K562 (cell line): Measurements from ENCODE around the gene LANCL1. TPM values are rescaled to one million over a fixed set of nuclear protein-coding genes. Genes with fewer than 3 reads are reported as not detected.
A peak's percentile ranks its signal among the peaks of the same experiment; 100 is the strongest.

Experiments used
- CREM ChIP-seq: IDR thresholded peaks from 2 replicates; pipeline ENCODE4 v1.6.1; 2014; ENCODE audit warnings: antibody characterized with exemption, low read depth
- CXXC5 ChIP-seq: fragments of 250-450 bp; sonication (Bioruptor Pico); IDR thresholded peaks from 2 replicates; pipeline ENCODE4 v1.8.0; 2022; ENCODE audit warnings: inconsistent platforms, mild to moderate bottlenecking, moderate library complexity
- NBN ChIP-seq: fragments of 450-650 bp; IDR thresholded peaks from 2 replicates; pipeline ENCODE4 v1.6.1; 2016; ENCODE audit warnings: low read depth, mild to moderate bottlenecking
- NR2C1 ChIP-seq, 2 experiments: fragments of 450-650 bp; IDR thresholded peaks; 2 replicates each; pipeline ENCODE4 v1.6.1; 2017; ENCODE audit warnings: mild to moderate bottlenecking in 2 of 2, antibody characterized with exemption in 1 of 2, inconsistent platforms in 1 of 2, missing compliant biosample characterization in 1 of 2, missing genetic modification characterization in 1 of 2
- RBM39 ChIP-seq: fragments of 200-400 bp; formaldehyde crosslinking; optimal IDR thresholded peaks from 2 replicates; pipeline ENCODE3; 2018; ENCODE audit warnings: low read depth, low read length
- SMAD4 ChIP-seq: fragments of 250-450 bp; sonication (Bioruptor Pico); conservative IDR thresholded peaks from 2 replicates; pipeline ENCODE4 v1.8.0; 2021; ENCODE audit warnings: inconsistent platforms, mild to moderate bottlenecking, moderate library complexity
- SRSF7 ChIP-seq: fragments of 200-400 bp; formaldehyde crosslinking; optimal IDR thresholded peaks from 2 replicates; pipeline ENCODE3; 2017; ENCODE audit warnings: mild to moderate bottlenecking, low read depth, low read length
- TAF1 ChIP-seq: IDR thresholded peaks from 2 replicates; pipeline ENCODE4 v1.6.1; 2011; ENCODE audit warnings: mild to moderate bottlenecking, low read length, moderate library complexity; ENCODE audit not compliant: insufficient read depth, control insufficient read depth, severe bottlenecking; ENCODE audit errors: extremely low read depth
- TAF9B ChIP-seq: fragments of 450-650 bp; IDR thresholded peaks from 2 replicates; pipeline ENCODE4 v1.6.1; 2018; ENCODE audit warnings: mild to moderate bottlenecking; ENCODE audit not compliant: partially characterized antibody
- XRCC3 ChIP-seq: fragments of 450-650 bp; IDR thresholded peaks from 2 replicates; pipeline ENCODE4 v1.6.1; 2017; ENCODE audit warnings: mild to moderate bottlenecking, moderate library complexity
- ZNF184 ChIP-seq: sonication (generic); formaldehyde crosslinking; IDR thresholded peaks from 2 replicates; pipeline ENCODE4 v1.5.0; 2020; ENCODE audit warnings: missing genetic modification reagents
- polyA plus RNA-seq, 8 experiments: library from polyadenylated mRNA; depleted of rRNA in 4 of 8; stranded (reverse) in 5 of 8; unstranded in 3 of 8; fragments of >200 nt; fragmentation: Nextera tagmentation in 2 of 8; fragmentation: Illumina TruSeq in 1 of 8; extraction: Ambion mirVana in 2 of 8; extraction: Trizol in 1 of 8; gene quantifications; 2 replicates each; pipeline versions ENCODE4 v1.2.1 to v1.2.3, GENCODE V29; 2011 to 2014; ENCODE audit warnings: inconsistent platforms in 1 of 8, missing spikeins in 1 of 8
- total RNA-seq, 7 experiments: library from RNA; depleted of rRNA in 6 of 7; stranded (reverse); fragments of >200 nt in 6 of 7; fragmentation: Illumina TruSeq in 2 of 7; extraction: Trizol in 2 of 7; gene quantifications; 2 replicates each; pipeline versions ENCODE4 v1.2.1 to v1.2.3, GENCODE V29; 2011 to 2021; ENCODE audit warnings: low replicate concordance in 1 of 7
- TF ChIP-seq, protein P1 (sequence below), 2 experiments: IDR thresholded peaks; 2 replicates each; pipeline ENCODE4 v1.6.1; 2011; ENCODE audit warnings: borderline replicate concordance in 1 of 2, control low read depth in 1 of 2, low read depth in 1 of 2, low read length in 1 of 2, mild to moderate bottlenecking in 1 of 2, mixed read lengths in 1 of 2, moderate library complexity in 1 of 2; ENCODE audit not compliant: insufficient read depth in 1 of 2, insufficient read length in 1 of 2, poor library complexity in 1 of 2, severe bottlenecking in 1 of 2; ENCODE audit errors: extremely low read depth in 1 of 2
- TF ChIP-seq, protein P2 (sequence below): fragments of 250-450 bp; sonication (Bioruptor Pico); IDR thresholded peaks from 2 replicates; pipeline ENCODE4 v1.5.0; 2021
- TF ChIP-seq, protein P3 (sequence below): sonication (generic); formaldehyde crosslinking; IDR thresholded peaks from 2 replicates; pipeline ENCODE4 v1.8.0; 2022; ENCODE audit warnings: mild to moderate bottlenecking, missing genetic modification reagents

Gene LANCL1
- total and polyA plus RNA-seq, 9 of the 15 experiments (the other 6 are each of a cell fraction or from before 2014, with no cell fraction given) = 15.3 to 56.3 (median 30.1) TPM

DNA sequence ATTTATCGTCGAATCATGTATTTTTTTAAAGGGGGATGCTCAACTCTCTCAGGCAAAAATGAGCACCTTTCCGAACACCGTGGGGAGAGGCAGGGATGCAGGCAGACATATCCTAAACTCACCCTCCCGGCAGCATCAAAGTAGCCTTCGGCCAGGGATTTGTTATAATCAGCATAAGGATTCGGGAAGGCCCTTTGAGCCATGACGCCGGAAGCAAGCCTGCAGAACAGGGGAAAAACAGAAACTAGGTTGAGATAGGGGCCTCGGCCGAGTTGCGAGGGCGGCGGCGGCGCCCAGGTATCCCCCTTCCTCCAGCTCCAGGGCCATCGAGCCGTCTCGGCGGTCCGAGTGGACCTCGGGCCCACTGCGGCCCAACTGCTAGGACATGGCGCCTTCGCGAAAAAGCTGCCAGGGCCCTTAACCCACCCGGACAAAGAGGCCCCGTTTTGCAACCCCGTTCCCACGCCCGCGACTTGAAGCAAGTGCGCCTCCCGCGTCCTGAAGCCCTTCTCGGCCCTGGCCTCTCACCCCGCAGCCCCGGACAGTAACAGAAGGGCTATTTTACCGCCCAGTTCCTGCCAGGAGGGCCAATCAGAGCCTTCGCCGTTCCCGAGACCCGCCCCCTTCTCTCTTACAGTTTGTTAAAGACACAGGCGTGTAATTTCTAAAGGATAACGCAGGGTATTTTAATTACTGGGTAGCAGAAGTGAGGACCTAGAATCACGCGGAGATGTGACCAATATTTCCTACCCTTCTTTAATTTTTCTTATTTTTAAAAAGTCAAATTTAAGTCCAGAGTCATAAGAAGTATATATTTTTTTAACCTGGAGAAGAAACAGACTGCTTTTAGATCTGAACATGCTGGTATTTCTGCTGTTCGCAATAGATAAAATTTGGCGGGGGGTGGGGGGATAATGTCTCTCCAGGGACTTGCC is at the start of gene LANCL1 (continued):
- TF ChIP-seq, protein P1, sequence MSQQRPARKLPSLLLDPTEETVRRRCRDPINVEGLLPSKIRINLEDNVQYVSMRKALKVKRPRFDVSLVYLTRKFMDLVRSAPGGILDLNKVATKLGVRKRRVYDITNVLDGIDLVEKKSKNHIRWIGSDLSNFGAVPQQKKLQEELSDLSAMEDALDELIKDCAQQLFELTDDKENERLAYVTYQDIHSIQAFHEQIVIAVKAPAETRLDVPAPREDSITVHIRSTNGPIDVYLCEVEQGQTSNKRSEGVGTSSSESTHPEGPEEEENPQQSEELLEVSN (IDR thresholded peaks at IDR 0.05; ENCODE audit: borderline replicate concordance in 1 of 2, extremely low read depth in 1 of 2, insufficient read depth in 1 of 2, insufficient read length in 1 of 2, low read depth in 1 of 2, low read length in 1 of 2, poor library complexity in 1 of 2, severe bottlenecking in 1 of 2) = peak; percentile 50 to 62
- TF ChIP-seq SMAD4 (no peak), CXXC5 (peak; percentile 38; the same call in 1 of the 2 replicates), TAF1 (peak; percentile 70), CREM (peak; percentile 25; the same call in 1 of the 2 replicates), SRSF7 (no peak), NBN (no peak), NR2C1 (IDR thresholded peaks at IDR 0.05) (peak; percentile 43; the same call in 1 of the 2 replicates), NR2C1 (tag; IDR thresholded peaks at IDR 0.05) (no peak), TAF9B (peak; percentile 19), RBM39 (no peak), ZNF184 (CRISPR knock-in tag) (no peak), XRCC3 (no peak)
- TF ChIP-seq, protein P2, sequence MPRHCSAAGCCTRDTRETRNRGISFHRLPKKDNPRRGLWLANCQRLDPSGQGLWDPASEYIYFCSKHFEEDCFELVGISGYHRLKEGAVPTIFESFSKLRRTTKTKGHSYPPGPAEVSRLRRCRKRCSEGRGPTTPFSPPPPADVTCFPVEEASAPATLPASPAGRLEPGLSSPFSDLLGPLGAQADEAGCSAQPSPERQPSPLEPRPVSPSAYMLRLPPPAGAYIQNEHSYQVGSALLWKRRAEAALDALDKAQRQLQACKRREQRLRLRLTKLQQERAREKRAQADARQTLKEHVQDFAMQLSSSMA = no peak
- TF ChIP-seq, protein P3, sequence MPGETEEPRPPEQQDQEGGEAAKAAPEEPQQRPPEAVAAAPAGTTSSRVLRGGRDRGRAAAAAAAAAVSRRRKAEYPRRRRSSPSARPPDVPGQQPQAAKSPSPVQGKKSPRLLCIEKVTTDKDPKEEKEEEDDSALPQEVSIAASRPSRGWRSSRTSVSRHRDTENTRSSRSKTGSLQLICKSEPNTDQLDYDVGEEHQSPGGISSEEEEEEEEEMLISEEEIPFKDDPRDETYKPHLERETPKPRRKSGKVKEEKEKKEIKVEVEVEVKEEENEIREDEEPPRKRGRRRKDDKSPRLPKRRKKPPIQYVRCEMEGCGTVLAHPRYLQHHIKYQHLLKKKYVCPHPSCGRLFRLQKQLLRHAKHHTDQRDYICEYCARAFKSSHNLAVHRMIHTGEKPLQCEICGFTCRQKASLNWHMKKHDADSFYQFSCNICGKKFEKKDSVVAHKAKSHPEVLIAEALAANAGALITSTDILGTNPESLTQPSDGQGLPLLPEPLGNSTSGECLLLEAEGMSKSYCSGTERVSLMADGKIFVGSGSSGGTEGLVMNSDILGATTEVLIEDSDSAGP (CRISPR knock-in tag) = peak; percentile 86
